Effector memory CD4-positive, alpha-beta T cell (primary cell): ENCODE results near the gene MFSD12.
A peak's percentile ranks its signal among the peaks of the same experiment; 100 is the strongest.
"Not testable (repeated sequence)": the region's sequence is repeated elsewhere in the genome, so short reads cannot be mapped to it uniquely, and the experiment has no call there.

Experiments
- DNase-seq, 3 donors: peaks; one replicate each; pipeline ENCODE4 v3.0.0-alpha.2; 2020
- H3K27ac ChIP-seq: 2 replicates; pipeline ENCODE4 v1.7.0; 2013; ENCODE audit warnings: mild to moderate bottlenecking, low read length, moderate library complexity; ENCODE audit not compliant: insufficient read depth, poor library complexity, severe bottlenecking
- H3K27me3 ChIP-seq: replicated peaks from 2 replicates; pipeline ENCODE4 v1.7.0; 2013; ENCODE audit warnings: mild to moderate bottlenecking, low read length; ENCODE audit not compliant: insufficient read depth, control insufficient read depth, poor library complexity, severe bottlenecking
- H3K36me3 ChIP-seq: 2 replicates; pipeline ENCODE4 v1.7.0; 2013; ENCODE audit warnings: mild to moderate bottlenecking, low read length, moderate library complexity; ENCODE audit not compliant: control insufficient read depth, insufficient read depth
- H3K4me1 ChIP-seq: 2 replicates; pipeline ENCODE4 v1.7.0; 2013; ENCODE audit warnings: low read length, mild to moderate bottlenecking; ENCODE audit not compliant: control insufficient read depth, insufficient read depth, poor library complexity, severe bottlenecking
- H3K4me3 ChIP-seq: 2 replicates; pipeline ENCODE4 v1.7.0; 2013; ENCODE audit warnings: low read length, low read depth, mild to moderate bottlenecking; ENCODE audit not compliant: insufficient read depth, poor library complexity, severe bottlenecking
- H3K9me3 ChIP-seq: 2 replicates; pipeline ENCODE4 v1.7.0; 2013; ENCODE audit warnings: mild to moderate bottlenecking, low read length, moderate library complexity; ENCODE audit not compliant: control insufficient read depth

Gene MFSD12

GRCh38 chr19:3508121-3508661 is 49.2 kb downstream of the MFSD12 start:
- H3K27me3 ChIP-seq, H3K9me3 ChIP-seq, H3K27ac ChIP-seq, DNase-seq, H3K4me3 ChIP-seq: not testable (repeated sequence)
- peaks cover 16% of the 10 kb centered on the region for H3K4me1 ChIP-seq
- peaks cover 12% of the 10 kb centered on the region for H3K36me3 ChIP-seq

GRCh38 chr19:3507371-3508120 is 49.8 kb downstream of the MFSD12 start:
- no peaks in the 10 kb centered on the region for H3K27me3 ChIP-seq
- peak overlapping the region; percentile 90 for H3K27ac ChIP-seq
- peak overlapping the region; percentile 94 for H3K4me3 ChIP-seq
- H3K9me3 ChIP-seq: no peaks in the 10 kb centered on the region
- peaks cover 12% of the 10 kb centered on the region for H3K36me3 ChIP-seq
- peak; percentile 26 to 46 (median 29) for DNase-seq
- peaks cover 16% of the 10 kb centered on the region for H3K4me1 ChIP-seq

GRCh38 chr19:3506384-3507340 is 50.7 kb downstream of the MFSD12 start:
- H3K27ac ChIP-seq: peak overlapping the region; percentile 90
- peaks cover 16% of the 10 kb centered on the region for H3K4me1 ChIP-seq
- no peaks in the 10 kb centered on the region for H3K27me3 ChIP-seq
- peak overlapping the region; percentile 94 for H3K4me3 ChIP-seq
- H3K9me3 ChIP-seq: no peaks in the 10 kb centered on the region
- DNase-seq: peak in 2 of 3 donors; percentile 25 to 33
- peaks cover 12% of the 10 kb centered on the region for H3K36me3 ChIP-seq

GRCh38 chr19:3505598-3506383 is 51.6 kb downstream of the MFSD12 start, which contains the start of gene FZR1:
Gene FZR1, plus strand, starts transcription at chr19:3506311. Its CDS starts 16,679 bp downstream, at chr19:3522990.
- H3K4me1 ChIP-seq: peaks cover 16% of the 10 kb centered on the region
- H3K27me3 ChIP-seq: no peaks in the 10 kb centered on the region
- peak; percentile 100 for DNase-seq
- H3K4me3 ChIP-seq: peak within 1 kb of the TSS; percentile 94
- peaks cover 7% of the 10 kb centered on the region for H3K36me3 ChIP-seq
- peak within 1 kb of the TSS; percentile 90 for H3K27ac ChIP-seq
- no peaks in the 10 kb centered on the region for H3K9me3 ChIP-seq

GRCh38 chr19:3504735-3505134 is 52.7 kb downstream of the MFSD12 start:
- H3K4me3 ChIP-seq: no peak overlapping the region
- H3K27ac ChIP-seq: no peak overlapping the region
- no peak for DNase-seq
- H3K36me3 ChIP-seq: no peaks in the 10 kb centered on the region
- peaks cover 21% of the 10 kb centered on the region for H3K4me1 ChIP-seq
- H3K27me3 ChIP-seq: no peaks in the 10 kb centered on the region
- no peaks in the 10 kb centered on the region for H3K9me3 ChIP-seq

GRCh38 chr19:3503036-3503572 is 54.3 kb downstream of the MFSD12 start:
- H3K4me1 ChIP-seq: peaks cover 22% of the 10 kb centered on the region

GRCh38 chr19:3501780-3502179 is 55.6 kb downstream of the MFSD12 start:
- no peaks in the 10 kb centered on the region for H3K27me3 ChIP-seq
- peaks cover 13% of the 10 kb centered on the region for H3K4me1 ChIP-seq
- DNase-seq: no peak
- H3K27ac ChIP-seq: no peak overlapping the region
- no peak overlapping the region for H3K4me3 ChIP-seq
- no peaks in the 10 kb centered on the region for H3K36me3 ChIP-seq
- H3K9me3 ChIP-seq: no peaks in the 10 kb centered on the region

More at GRCh38 chr19:3503036-3503572, 54.3 kb downstream of the MFSD12 start:
- Histone ChIP-seq H3K9me3 (no peaks in the 10 kb centered on the region), H3K27me3 (no peaks in the 10 kb centered on the region), H3K36me3 (no peaks in the 10 kb centered on the region), H3K27ac (no peak overlapping the region), H3K4me3 (no peak overlapping the region)
- DNase-seq: no peak

GRCh38 chr19:3500429-3501101 is 56.8 kb downstream of the MFSD12 start, which contains the start of gene DOHH:
Gene DOHH, minus strand, starts transcription at chr19:3500674. Its CDS starts 3,860 bp downstream, at chr19:3496814.
- Histone ChIP-seq H3K4me1 (peaks cover 12% of the 10 kb centered on the region), H3K27me3 (no peaks in the 10 kb centered on the region), H3K36me3 (peaks cover under 1% of the 10 kb centered on the region), H3K9me3 (no peaks in the 10 kb centered on the region), H3K4me3 (peak within 1 kb of the TSS; percentile 82), H3K27ac (peak within 1 kb of the TSS; percentile 90)
- peak; percentile 86 to 90 (median 87) for DNase-seq
